ENCODE results near the gene CEP128. TPM values are rescaled to one million over a fixed set of nuclear protein-coding genes. Genes with fewer than 3 reads are reported as not detected.

The CEP128 gene
- total RNA-seq, 1 experiment from 2014 or later, result 16.4 TPM

DNA sequence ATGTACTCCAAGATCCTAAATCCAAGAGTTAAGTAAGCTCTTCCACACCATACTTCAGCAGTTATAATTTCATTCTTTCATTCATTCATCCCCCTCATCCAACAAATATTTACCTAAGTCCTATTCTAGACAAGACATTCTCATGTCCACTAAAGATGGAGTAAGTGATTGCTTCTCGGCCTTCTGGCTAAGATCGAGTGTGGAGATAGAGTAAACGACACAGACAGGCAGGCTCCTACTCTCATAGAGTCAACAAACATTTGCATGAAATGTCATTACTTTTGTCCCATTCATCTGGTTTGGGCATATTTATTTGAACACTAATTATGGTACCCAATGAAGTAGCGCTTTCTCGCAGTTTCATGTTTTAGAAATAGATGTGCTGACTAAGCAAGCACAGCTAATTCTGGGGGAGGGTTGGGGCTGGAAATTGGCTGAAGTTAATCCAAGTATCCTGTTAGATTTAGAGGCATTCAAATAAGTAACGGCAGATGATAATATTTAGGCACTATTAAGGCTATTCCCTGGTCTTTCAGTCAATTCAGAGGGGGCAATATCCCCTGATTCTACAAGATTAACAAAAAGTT, 176.5 kb downstream of the CEP128 start:
- Histone ChIP-seq H3K79me2 (ENCODE audit: insufficient read depth, low read length) (no peaks in the 10 kb centered on the region), H4K20me1 (ENCODE audit: insufficient read depth) (no peaks in the 10 kb centered on the region), H3K4me2 (ENCODE audit: low read length) (no peak overlapping the region), H3K4me3 (replicated peaks in 1 of 2; ENCODE audit: low read depth in 1 of 2, low read length in 2 of 2) (no peak overlapping the region), H3K27me3 (ENCODE audit: insufficient read depth, low read length) (no peaks in the 10 kb centered on the region), H3K27ac (ENCODE audit: low read depth, low read length) (no peak overlapping the region), H3K9me2 (ENCODE audit: insufficient read depth) (no peaks in the 10 kb centered on the region), H3K36me3 (ENCODE audit: control insufficient read depth in 1 of 2, insufficient read depth in 2 of 2, low read length in 2 of 2) (no peaks in the 10 kb centered on the region), H3K4me1 (ENCODE audit: control insufficient read depth in 1 of 2, insufficient read depth in 2 of 2, low read length in 2 of 2) (no peaks in the 10 kb centered on the region), H2AFZ (ENCODE audit: low read depth, low read length, poor library complexity, severe bottlenecking) (no peak overlapping the region), H3K9ac (ENCODE audit: low read length) (no peak overlapping the region), H3K9me3 (ENCODE audit: control insufficient read depth in 1 of 2, insufficient read depth in 1 of 2, low read depth in 1 of 2, low read length in 2 of 2) (no peaks in the 10 kb centered on the region)
- intact Hi-C loops (cut with micrococcal nuclease), result no loop called here
- DNase-seq (ENCODE audit: low read depth, low spot score) (no peak), ATAC-seq (no peak)
- ChIA-PET RAD21 (ENCODE audit: low non-redundant PET in 1 of 2, low total read pairs in 2 of 2, uncharacterized antibody in 2 of 2, unreplicated experiment in 2 of 2) (no interaction called here), POLR2A (no interaction called here), CTCF (no interaction called here)
- TF ChIP-seq POLR2AphosphoS5 (IDR thresholded peaks at IDR 0.05; ENCODE audit: low read depth, low read length) (no peak), TCF7L2 (IDR thresholded peaks at IDR 0.05; ENCODE audit: borderline replicate concordance, extremely low read depth, insufficient read depth, insufficient read length) (no peak), JUND (IDR thresholded peaks at IDR 0.05) (no peak), SRF (IDR thresholded peaks at IDR 0.05; ENCODE audit: low read depth) (no peak), EGR1 (IDR thresholded peaks at IDR 0.05; ENCODE audit: low read depth) (no peak), POLR2A (IDR thresholded peaks at IDR 0.05; ENCODE audit: borderline replicate concordance, extremely low read depth, insufficient read depth, insufficient read length) (no peak), RAD21 (IDR thresholded peaks at IDR 0.05; ENCODE audit: low read depth) (no peak), SP1 (IDR thresholded peaks at IDR 0.05; ENCODE audit: low read depth) (no peak), ZNF274 (IDR thresholded peaks at IDR 0.05; ENCODE audit: low read depth, low read length) (no peak), FOSL1 (IDR thresholded peaks at IDR 0.05; ENCODE audit: low read depth) (no peak), ZFX (IDR thresholded peaks at IDR 0.05) (no peak), EZH2 (IDR thresholded peaks at IDR 0.05) (no peak)
- TF ChIP-seq, protein P1, sequence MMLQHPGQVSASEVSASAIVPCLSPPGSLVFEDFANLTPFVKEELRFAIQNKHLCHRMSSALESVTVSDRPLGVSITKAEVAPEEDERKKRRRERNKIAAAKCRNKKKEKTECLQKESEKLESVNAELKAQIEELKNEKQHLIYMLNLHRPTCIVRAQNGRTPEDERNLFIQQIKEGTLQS (IDR thresholded peaks at IDR 0.05), result no peak
- TF ChIP-seq, protein P2, sequence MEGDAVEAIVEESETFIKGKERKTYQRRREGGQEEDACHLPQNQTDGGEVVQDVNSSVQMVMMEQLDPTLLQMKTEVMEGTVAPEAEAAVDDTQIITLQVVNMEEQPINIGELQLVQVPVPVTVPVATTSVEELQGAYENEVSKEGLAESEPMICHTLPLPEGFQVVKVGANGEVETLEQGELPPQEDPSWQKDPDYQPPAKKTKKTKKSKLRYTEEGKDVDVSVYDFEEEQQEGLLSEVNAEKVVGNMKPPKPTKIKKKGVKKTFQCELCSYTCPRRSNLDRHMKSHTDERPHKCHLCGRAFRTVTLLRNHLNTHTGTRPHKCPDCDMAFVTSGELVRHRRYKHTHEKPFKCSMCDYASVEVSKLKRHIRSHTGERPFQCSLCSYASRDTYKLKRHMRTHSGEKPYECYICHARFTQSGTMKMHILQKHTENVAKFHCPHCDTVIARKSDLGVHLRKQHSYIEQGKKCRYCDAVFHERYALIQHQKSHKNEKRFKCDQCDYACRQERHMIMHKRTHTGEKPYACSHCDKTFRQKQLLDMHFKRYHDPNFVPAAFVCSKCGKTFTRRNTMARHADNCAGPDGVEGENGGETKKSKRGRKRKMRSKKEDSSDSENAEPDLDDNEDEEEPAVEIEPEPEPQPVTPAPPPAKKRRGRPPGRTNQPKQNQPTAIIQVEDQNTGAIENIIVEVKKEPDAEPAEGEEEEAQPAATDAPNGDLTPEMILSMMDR (IDR thresholded peaks at IDR 0.05 in 2 of 3, conservative IDR thresholded peaks at IDR 0.05 in 1 of 3; ENCODE audit: borderline replicate concordance in 1 of 3, insufficient read depth in 1 of 3, low read depth in 2 of 3, low read length in 2 of 3), result no peak
- no TSS peak for BruUV-seq (replicated peaks)

Data from HCT116 (cell line).